ENCODE measurements around the gene DSG1.
"Not testable (repeated sequence)": the region's sequence is repeated elsewhere in the genome, so short reads cannot be mapped to it uniquely, and the experiment has no call there.

The DSG1 gene

DNA sequence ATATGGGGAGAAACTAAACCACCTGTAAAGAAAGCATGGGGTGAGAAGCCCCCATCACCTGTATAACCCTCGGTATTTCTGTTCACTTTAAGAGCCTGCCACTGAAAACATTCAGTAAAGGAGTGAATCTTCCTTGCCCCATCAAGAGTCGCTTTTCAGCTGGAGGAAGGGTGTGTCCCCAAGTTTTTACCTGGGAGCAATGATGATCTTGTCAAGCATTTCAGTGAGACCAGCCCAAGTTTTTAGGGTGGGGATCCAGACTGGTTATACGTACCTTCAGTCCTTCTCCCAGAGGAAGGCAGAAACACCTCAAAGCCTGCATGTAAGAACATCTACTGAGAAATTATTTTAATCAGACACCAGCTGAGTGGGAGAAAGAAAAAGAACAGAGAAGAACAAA, at the start of gene DSG1:
Gene DSG1 (plus strand): TSS at position 301 of the 400 bp plus-strand sequence. CDS start 141 bp downstream, outside the sequence.
- no peak for DNase-seq

DNA sequence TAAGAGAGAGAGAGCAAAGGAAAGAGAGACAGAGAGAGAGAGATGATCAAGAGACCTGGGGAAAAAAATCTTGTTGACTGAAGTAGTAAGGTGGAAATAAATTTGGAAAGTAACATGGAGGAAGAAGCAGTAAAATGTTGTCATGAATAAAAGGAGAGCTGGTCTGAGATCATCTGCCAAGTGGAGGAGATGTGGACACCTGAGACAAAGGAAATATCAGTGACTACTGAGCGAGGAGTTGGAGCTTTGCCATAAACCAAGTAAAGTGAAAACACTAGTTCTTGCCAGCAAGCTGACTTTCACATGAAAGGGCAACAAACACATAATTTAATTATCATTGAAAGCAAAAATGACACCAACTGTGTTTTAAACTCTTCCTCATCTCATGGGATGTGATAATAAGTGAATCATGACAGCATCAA, 49.0 kb upstream of the DSG1 start:
- DNase-seq = no peak

DNA sequence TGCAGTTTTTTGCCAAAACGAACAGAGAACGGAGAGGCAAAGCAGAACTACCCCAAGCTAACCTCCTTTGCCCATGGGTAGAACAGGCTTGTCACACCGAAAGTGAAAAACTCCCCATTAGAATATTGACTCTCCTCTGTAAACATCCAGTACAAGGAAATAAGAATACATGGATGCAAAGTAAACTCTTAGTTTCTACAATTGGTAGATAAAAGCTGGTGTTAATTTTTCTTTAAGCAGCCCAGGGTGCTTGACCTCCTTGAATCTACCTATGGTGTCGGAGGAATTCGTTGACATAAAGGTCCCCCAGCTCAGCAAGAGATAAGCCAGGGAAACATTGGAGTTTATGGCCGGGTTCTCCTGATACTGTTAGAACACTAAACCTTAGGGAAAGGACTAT, 48.4 kb upstream of the DSG1 start:
- DNase-seq = no peak

DNA sequence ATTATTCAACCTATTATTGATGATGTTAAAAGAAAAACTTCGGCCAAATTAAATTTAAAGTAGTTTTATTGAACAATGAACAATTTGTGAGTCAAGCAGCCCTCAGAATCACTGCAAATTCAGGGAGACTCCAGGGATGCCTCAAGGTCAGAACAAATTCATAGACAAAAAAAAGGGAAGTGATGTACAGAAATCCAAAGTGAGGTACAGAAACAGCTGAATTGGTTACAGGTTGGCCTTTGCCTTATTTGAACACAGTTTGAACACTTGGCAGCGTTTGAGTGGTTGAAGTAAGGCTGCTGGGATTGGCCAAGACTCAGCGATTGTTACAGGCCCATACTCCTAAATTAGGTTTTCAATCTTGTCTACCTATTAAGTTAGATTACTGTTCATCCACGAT, 47.4 kb upstream of the DSG1 start:
- DNase-seq = no peak

DNA sequence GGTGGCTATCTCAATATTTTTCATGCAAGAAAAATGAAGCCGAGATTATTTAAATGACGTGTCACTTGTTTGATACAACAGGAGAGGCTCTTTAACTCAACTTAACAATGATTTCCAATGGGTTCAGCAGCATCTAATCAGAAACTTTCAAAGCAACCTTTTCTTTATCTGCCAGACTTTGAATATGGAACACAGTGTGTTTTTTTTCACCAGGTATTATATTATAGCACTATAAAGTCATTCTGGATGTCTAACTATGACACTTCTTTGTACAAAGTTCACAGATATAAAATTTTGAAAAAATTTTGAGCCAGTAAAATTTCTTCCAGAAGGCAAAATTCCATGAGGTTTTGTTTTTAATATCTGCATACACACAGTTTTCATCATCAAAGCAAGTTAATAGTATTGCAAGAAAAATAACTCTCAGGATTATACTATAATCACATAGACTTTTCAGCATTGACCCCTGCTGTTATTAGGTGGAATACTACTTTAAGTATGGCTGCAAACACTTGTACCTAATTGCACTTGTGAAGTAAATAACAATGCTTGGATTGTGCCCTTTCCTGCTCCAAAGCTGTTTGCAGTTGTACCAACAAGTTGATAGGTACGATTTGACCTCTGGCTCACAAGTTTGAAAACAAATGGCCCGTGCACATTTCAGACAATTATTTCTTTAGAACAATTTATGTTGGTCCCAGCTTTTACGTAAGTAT, 44.0 kb upstream of the DSG1 start:
- no peak for DNase-seq

DNA sequence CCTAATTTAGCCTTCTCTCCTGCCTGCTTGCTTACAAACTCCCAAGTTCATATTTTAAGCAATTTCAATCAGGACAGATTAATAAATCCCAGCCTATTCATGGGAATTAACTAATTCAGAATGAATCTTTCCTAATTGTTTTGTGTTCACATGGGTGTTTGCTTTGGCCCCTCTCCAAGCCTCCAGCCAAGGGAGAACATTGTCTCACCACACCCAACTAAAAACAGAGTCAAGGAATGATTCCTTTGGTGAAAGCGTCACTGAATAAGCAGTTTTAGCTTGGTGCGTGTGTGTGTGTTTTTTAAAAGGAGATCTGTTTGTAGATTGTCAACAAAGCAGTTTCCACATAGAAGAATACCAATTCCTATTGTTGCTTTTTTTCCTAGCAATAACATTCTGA, 43.0 kb upstream of the DSG1 start:
- no peak for DNase-seq

DNA sequence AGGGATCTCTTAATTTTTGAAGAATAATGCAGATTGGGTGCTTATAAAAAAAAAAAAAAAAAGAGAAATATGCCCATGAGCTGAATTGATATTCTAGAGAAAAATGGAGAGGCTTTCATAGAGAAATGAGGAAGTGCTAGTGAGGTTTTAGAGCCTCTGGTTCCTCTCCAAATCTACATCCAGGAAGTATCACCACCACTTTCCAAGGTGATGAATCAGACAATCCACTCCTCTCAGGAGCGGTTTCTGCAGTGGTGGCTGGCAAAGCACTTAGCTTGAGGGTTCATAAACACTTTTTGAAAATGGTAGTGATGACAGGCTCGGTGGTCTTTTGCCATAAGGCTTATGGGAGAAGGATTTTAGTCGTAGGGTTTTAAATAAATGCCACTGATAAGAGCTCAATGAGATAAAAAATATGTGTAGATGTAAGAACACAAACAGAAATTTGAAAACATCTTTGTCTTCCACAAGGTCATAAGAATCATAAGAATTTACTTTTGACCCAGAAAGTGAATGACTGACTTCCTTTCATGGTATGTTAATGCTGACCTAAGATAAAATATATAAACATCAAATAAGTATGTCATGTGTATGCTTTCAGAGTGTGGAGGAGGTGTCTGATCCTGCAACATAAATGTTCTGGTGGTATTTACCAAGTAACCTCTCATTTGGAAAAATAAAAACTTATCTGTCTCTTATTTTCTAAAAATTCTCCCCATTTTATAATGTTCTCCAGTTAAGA, 42.1 kb upstream of the DSG1 start:
- no peak for DNase-seq

DNA sequence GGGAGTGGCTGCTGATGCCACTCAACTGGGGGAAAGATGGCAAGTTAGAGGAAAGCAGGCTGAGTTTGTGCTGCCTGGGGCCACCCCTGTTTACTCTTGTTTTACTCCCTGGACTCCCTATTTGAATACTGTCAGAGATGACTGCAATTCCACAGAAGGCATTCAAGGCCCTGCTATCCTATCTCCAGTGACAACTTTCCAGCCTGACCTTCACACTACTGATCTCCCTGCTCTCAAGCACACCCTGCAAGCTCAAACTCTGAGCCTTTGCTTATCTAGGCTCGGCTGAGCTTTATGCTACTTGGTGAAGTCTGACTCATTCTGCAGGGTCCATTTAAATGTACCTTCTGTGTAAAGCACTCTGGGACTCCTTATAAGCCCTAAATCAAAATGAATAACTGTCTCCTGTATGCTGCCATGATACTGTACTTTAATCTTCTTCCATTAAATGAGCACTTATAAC, 39.3 kb upstream of the DSG1 start:
- no peak for DNase-seq

DNA sequence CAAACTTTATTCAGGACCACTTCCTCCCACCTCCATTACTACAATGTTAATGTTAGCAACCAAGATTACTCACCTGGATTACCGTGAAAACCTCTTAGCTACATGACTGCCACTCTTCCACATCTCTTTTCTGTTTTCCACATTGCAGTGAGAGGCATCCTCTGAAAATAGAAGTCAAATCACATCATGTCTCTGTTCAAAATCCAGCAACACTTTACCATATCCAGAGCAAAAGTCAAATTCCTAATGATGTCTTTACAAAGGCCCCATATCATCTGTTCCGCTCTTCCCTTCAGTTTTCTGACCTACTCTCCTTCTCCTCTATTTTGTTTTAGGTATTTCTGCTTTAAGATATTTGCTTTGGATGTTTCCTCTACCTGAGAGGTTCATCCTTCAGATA, 37.5 kb upstream of the DSG1 start:
- no peak for DNase-seq

DNA sequence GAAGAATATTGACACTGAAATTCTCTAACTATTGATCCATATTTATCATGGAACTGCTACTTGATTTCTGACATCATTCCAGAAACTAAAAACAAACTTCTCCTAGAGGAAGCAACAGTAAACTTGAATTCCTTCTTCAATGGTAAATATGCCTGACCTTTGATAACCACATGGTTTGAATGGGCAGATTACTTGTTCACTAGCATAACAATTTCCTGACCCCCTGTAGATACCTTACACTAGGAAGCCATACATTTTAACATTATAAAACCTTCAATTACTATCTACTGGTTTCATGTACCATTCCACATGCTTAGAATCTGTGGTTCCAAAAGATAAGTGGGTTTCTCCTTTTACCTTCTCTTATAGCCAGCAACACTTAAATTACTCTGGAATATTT, 36.5 kb upstream of the DSG1 start:
- no peak for DNase-seq

DNA sequence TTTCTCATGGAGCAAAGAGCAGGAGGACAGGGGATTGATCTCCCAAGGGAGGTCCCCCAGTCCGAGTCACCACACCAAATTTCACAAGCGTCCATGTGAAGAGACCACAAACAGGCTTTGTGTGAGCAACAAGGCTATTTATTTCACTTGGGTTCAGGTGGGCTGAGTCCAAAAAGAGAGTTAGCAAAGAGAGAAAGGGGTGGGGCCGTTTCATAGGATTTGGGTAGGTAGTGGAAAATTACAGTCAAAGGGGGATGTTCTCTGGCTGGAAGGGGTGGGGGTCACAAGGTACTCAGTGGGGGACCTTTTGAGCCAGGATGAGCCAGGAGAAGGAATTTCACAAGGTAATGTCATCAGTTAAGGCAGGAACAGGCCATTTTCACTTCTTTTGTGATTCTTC, 28.5 kb upstream of the DSG1 start:
- DNase-seq = not testable (repeated sequence)

DNA sequence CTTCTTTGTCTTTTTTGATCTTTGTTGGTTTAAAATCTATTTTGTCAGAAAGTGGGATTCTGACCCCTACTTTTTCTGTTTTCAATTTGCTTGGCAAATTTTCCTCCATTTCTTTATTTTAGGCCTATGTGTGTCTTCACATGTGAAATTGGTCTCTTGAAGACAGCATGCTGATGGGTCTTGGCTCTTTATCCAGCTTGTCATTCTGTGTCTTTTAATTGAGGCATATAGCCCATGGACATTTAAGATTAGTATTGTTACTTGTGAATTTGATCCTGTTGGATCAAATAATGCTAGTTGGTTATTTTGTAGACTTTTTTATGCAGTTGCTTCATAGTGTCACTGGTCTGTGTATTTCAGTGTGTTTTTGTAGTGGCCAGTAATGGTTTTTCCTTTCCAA, 26.3 kb upstream of the DSG1 start:
- DNase-seq = no peak

DNA sequence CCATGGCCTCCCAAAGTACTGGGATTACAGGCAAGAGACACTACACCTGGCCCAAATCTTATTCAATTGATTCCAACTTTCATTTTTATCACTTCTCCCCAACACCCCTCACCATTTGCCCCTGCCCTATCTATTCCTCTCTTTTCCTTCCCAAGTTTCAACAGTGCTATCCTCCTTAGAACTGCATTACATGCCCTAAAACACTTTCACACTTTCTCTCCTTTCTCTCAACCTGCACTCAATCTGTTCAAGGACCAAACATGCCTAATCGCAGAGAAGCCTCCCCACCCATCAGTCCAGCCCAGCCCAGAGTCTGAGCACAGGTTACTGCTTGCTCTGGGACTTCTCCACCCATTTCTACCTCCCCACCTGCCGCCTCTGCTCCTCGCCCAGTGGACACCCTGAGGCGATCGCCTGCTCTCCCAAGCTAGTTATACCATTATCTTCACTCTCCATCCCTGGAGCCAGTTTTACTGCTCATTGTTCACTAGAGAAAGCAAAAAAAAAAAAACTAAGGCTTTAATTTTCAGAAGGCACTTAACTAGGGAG, 23.7 kb upstream of the DSG1 start:
- DNase-seq = no peak

DNA sequence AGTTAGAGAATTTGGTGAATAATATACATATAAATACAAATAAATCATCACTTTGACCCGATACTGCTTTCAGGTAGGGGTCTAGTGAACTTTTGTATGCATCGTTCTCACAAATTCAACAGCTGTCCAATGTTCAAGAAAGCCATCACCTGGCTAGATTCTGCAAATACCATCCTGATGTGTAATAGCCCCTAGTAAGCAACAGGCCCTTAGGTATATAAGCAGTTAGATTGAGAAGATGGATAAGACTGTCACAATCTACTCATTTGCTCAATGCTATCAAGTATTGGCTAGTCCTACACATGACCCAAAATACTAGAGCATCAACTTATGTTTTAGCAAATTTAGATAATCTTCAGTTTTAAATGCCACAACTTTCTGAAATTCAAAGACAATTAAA, 20.7 kb upstream of the DSG1 start:
- DNase-seq = no peak

DNA sequence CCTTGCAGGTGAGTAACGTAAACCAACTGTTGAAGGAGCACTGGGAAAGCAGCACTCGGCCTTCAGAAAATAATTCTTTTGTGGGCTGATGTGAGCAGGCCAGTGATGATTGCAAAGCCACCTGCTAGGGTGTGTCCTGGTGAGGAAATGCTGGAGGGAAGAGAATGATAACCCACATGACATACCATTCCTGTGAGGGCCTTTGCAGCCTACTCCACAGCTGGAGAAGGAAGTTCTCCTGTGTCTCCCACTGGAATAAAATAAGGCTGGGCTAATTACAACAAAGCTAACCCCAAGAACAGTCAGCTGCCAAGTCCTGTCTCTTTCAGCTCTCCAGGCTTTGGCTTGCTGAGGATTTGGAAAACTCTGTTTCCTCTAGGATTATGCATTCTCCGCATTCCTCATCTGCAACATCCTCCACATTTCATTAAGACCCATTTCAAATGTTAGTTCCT, 16.7 kb upstream of the DSG1 start:
- no peak for DNase-seq

DNA sequence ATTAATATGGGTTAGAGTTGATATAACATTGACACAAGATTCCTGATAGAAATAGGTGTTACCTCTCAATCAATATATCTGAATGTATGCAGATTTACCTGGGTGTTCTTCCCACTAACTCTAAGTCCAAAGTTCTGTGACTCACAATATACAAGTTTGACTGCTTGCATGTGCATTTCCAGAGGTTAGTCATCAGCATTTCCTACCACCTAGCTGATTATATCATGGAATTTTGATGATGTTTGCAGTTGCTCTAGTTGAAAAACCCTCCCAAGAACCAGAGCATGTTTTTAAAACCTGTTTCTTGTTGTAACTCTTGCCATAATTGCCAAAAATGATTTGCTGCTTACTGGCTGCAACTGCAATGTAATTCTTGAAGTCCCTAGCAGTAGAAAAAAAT, 15.0 kb upstream of the DSG1 start:
- no peak for DNase-seq

DNA sequence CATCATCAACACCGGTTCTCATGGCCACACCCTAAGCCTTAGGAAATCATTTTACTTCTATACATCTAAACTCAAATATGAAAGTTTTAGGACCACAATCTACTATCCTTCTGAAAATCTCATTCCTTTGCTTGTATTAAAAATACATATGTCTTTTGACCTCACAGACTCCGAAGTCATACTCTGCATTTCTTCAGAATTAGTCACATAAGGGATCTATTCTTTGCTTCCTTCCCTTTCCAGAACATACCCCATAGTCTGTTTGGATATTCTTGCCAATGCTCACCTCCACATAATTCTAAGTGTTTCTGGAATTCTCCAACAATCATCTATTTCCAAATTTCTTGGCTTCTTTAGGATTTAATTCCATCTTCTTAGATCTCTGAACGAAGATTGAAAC, 14.2 kb upstream of the DSG1 start:
- no peak for DNase-seq

DNA sequence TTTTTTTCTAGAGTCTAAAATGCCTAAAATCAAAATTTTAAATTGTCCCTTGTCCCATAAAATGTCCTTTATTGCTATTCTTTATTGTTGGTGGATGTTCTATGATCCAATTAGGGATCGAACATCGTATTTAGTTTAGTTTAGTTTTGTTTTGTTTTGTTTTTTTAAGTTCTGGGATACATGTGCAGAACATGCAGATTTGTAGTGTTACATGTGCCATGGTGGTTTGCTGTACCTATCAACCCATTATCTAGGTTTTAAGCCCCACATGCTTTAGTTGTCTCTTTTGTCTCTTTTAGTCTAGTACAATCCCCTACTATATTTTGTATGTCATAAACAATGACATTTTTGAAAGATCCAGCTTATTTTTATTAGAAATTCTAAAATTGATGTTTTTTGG, 8.8 kb upstream of the DSG1 start:
- DNase-seq = no peak

DNA sequence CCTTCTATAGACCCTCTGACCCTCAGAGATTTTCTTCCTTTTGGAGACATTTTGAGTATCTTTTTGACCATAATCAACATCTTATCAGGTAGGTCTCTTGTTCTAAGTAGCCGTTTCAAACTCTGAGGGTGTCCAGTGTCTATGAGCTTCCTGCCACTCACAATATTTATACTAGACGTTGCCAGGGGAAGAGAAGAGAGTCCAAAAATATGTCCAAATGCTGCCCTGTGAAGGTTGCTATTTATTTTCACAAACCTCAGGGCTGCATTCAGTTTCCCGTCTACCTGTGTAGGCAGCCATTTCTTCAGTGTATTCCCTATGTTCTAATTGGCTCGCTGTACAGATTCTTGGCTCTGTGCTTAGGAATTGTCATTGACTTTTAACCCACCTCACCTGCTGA, 986 bp upstream of the DSG1 start:
- DNase-seq = no peak

DNA sequence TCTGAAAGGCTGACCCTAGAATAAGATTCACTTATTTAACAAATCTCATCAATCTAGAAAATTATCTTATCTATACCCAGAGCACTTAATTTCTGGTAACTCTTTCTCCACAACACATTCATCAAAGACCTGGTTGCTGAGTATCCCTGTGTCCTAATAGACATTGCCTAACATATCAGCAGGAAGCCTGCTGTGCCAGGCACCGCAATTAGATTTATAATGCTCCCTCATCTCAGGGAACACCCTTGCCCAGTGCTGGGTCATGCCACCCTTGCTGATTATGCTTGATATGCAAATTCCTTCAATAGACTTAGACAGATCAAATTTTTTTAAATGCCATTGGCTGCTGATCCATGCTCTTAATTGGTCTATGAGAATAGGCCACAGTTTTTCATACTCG, 3.8 kb downstream of the DSG1 start:
- DNase-seq = no peak

DNA sequence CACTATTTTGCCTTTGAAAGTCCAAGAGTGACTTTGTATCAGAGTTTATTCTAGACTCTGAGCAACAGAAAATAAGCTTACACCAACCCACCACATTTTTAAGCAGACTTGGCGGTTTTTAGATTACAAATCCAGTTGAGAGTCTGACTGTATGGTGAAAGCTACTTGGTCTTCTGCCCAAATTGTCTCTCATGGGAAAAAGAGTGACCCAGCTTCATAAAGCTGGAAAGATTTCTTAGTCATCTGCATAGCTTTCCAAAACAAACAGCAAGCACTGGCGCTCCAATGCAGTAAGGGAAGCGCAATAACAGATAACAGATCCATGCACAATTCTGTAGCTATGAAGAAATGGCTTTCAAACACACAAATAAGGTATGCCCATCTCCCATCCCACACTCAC, 7.1 kb downstream of the DSG1 start:
- DNase-seq = no peak

DNA sequence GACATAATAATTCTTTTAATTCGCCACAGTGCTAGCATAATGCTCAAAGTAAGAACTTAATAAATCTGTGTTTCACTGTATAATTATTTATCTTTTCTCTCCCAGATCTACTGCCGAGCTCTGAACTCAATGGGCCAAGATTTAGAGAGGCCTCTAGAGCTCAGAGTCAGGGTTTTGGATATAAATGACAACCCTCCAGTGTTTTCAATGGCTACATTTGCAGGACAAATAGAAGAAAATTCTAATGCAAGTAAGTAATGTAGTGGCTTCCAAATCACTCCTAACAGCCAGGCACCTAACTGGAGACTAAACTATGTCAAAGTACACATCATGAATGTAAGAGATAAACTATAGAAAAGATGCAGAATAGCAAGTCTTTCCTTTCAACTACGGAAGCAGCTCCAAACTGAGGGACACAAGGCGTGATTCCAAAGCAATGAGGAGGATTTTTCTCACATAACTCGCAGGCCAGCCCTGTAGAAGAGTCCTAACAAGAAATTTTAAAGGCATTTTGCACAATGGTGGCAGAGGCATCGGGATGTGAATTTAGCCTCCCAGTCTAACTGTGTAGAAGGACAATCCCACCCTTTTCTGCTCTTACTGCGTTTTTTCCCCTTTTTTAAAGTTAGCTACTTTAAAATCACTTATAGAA, 12.0 kb downstream of the DSG1 start:
- no peak for DNase-seq

DNA sequence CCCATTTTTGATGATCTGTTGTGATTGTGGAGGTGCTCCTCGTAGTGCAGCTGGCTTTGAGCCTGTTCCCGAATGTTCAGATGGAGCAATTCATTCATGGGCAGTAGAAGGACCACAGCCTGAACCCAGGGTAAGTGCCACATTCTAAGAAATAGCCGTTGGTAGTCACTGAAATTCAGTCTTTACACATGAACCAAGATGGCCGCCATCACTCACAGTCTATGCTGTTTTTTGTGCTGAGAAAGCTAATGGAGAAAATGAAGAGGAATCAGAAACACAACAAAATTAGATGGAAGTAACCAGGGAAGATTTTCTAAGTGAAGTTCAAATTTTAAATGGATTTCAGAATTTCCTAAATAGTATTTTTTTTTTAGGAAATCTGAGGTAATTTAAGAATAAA, 25.5 kb downstream of the DSG1 start:
- DNase-seq = no peak

DNA sequence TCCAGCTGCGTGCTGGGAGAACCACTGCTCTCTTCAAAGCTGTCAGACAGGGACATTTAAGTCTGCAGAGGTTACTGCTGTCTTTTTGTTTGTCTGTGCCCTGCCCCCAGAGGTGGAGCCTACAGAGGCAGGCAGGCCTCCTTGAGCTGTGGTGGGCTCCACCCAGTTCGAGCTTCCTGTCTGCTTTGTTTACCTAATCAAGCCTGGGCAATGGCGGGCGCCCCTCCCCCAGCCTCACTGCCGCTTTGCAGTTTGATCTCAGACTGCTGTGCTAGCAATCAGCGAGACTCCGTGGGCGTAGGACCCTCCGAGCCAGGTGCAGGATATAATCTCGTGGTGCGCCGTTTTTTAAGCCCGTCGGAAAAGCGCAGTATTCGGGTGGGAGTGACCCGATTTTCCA, 35.4 kb downstream of the DSG1 start:
- DNase-seq = not testable (repeated sequence)
